Measurements from ENCODE around the gene ZNF254. TPM values are rescaled to one million over a fixed set of nuclear protein-coding genes. Genes with fewer than 3 reads are reported as not detected.

Gene ZNF254
- total and polyA plus RNA-seq, 2 of the 4 experiments (the other 2 are of a cell fraction) = 4.4 to 8.8 TPM

GRCh38 chr19:24046550-24046949 is 40.4 kb upstream of the ZNF254 start:
- Histone ChIP-seq H4K8ac (ENCODE audit: low read depth in 2 of 2, low read length in 2 of 2) (no peak overlapping the region), H3K79me1 (ENCODE audit: low read depth in 1 of 2, low read length in 2 of 2) (peaks cover 5 to 8% of the 10 kb centered on the region in 2 experiments; a peak in 3 of 4 replicates), H3K4me3 (ENCODE audit: insufficient read depth, low read depth, low read length) (no peak overlapping the region), H2BK15ac (ENCODE audit: low read depth, low read length) (no peak overlapping the region), H3K56ac (ENCODE audit: extremely low read depth, insufficient read depth, low read length) (no peak overlapping the region), H2BK120ac (ENCODE audit: low read depth, low read length) (no peak overlapping the region), H3K9me3 (ENCODE audit: control insufficient read depth, insufficient read depth, low read length) (no peaks in the 10 kb centered on the region), H2AFZ (replicated peaks; ENCODE audit: low read length, poor library complexity) (no peak overlapping the region), H3K4me2 (ENCODE audit: low read depth, low read length) (no peak overlapping the region), H3K4ac (ENCODE audit: low read depth, low read length) (no peak overlapping the region), H3K23ac (ENCODE audit: low read depth, low read length) (no peak overlapping the region), H3K9ac (ENCODE audit: low read depth, low read length) (no peak overlapping the region), H3K9me1 (ENCODE audit: insufficient read depth, low read length) (peaks cover 5% of the 10 kb centered on the region), H3K18ac (ENCODE audit: low read depth, low read length) (no peak overlapping the region), H2BK20ac (ENCODE audit: low read depth, low read length) (no peak overlapping the region), H2AK9ac (replicated peaks; ENCODE audit: low read depth, low read length, poor library complexity) (no peak overlapping the region), H4K5ac (ENCODE audit: low read depth, low read length) (no peak overlapping the region), H3K36me3 (ENCODE audit: control insufficient read depth, insufficient read depth, low read length) (peaks cover 50% of the 10 kb centered on the region), H3K27me3 (ENCODE audit: control insufficient read depth, insufficient read depth, low read length) (no peaks in the 10 kb centered on the region), H2AK5ac (ENCODE audit: low read depth, low read length) (no peak overlapping the region), H3K27ac (ENCODE audit: insufficient read depth, low read length) (no peak overlapping the region), H4K20me1 (ENCODE audit: insufficient read depth, low read length) (no peaks in the 10 kb centered on the region; the same call in 1 of the 2 replicates), H3K14ac (replicated peaks; ENCODE audit: low read depth, low read length) (no peak overlapping the region), H4K91ac (ENCODE audit: insufficient read depth, low read depth, low read length) (no peak overlapping the region), H2BK5ac (ENCODE audit: low read depth, low read length, poor library complexity, severe bottlenecking) (no peak overlapping the region), H3K4me1 (ENCODE audit: control insufficient read depth, insufficient read depth, low read length) (no peaks in the 10 kb centered on the region)
- no peak for TF ChIP-seq MXI1 (IDR thresholded peaks at IDR 0.05; ENCODE audit: borderline replicate concordance, low read depth, low read length)
- intact Hi-C loops (cut with micrococcal nuclease) = no loop called here
- no CpG with 5 or more reads among the region's 1 CpG for WGBS, 2 experiments (ENCODE audit: extremely low coverage in 2 of 2, insufficient read length in 1 of 2)
- CTCF ChIA-PET = no interaction called here
- no peak for DNase-seq
- POLR2A ChIA-PET (ENCODE audit: unreplicated experiment) = no interaction called here
- ATAC-seq (ENCODE audit: low read depth) = no peak
- in situ Hi-C loops (cut with MboI; ENCODE audit: low sequenced_read_pairs) = loop anchor here (25.0 kb wide), 1 partner anchor 784 kb away; the partner anchor contains the start of gene ZNF724
- dilution Hi-C loops (cut with HindIII; ENCODE audit: low sequenced_read_pairs, unreplicated experiment) = no loop called here
- no TSS peak for BruUV-seq (replicated peaks)

All from IMR-90 (cell line).